Measurements from ENCODE around the gene ZSWIM6. TPM values are rescaled to one million over a fixed set of nuclear protein-coding genes. Genes with fewer than 3 reads are reported as not detected.

Gene ZSWIM6
- total and polyA plus RNA-seq, 8 donors, result 2.9 to 39.3 (median 15.4) TPM

DNA sequence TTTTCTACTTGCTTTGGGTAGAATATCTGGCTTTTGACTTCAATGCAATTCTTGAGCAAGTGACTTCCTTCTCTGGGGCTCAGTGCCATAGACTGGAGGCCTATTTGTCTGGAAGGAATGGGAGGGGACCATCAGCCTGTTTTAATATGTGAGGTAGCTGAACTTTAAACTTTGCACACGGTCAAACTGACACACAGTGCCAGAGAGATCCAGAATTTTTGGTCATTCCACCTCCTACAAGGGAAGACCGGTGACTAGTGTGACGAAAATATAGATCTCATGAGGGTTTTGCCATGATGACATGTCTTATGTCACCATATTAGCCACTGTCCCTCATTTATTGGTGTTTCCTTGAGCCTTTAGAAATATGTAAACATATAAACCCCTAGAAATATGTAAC, 44.6 kb upstream of the ZSWIM6 start:
- intact Hi-C loops (cut with DNase I; ENCODE audit: low total_unique reads), result no loop called here
- no peak overlapping the region for H3K27ac ChIP-seq
- DNase-seq, result no peak
- 79 to 93% (median 86%) methylated on average over 3 of the region's 3 CpGs for WGBS, 5 donors
- no peaks in the 10 kb centered on the region for H3K27me3 ChIP-seq
- no peaks in the 10 kb centered on the region for H3K36me3 ChIP-seq
- H3K4me3 ChIP-seq, result no peak overlapping the region
- no peak for TF ChIP-seq POLR2A (IDR thresholded peaks at IDR 0.05)
- no peak for TF ChIP-seq EP300 (IDR thresholded peaks at IDR 0.05)
- H3K4me1 ChIP-seq, result peaks cover 8 to 25% (median 19%) of the 10 kb centered on the region in 4 donors
- no peaks in the 10 kb centered on the region for H3K9me3 ChIP-seq

DNA sequence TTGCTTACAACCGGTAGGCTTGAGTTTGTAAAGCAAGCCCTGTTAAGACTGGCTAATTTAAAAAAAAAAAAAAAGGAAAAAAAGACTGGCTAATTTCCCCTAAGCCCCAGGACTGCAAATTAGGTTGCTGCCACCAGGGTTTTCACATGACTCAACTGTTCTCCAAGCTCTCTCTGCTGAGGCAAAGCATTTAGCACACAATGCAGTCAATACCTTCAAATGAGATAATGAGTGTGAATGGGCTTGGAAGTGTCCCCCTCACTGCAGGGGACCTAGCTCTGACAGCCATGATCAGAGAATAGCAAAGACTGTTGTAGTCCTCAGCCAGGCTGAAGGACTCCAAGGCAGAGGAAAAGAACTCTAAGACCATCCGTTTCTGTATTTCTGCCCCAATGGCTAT, 42.8 kb upstream of the ZSWIM6 start:
- H3K36me3 ChIP-seq, result no peaks in the 10 kb centered on the region
- H3K27ac ChIP-seq, result peak overlapping the region in 1 of 5 donors; percentile 82
- H3K9me3 ChIP-seq, result no peaks in the 10 kb centered on the region
- TF ChIP-seq EP300 (IDR thresholded peaks at IDR 0.05) (no peak), POLR2AphosphoS5 (IDR thresholded peaks at IDR 0.05) (no peak), POLR2A (IDR thresholded peaks at IDR 0.05) (no peak)
- TF ChIP-seq, protein P1, sequence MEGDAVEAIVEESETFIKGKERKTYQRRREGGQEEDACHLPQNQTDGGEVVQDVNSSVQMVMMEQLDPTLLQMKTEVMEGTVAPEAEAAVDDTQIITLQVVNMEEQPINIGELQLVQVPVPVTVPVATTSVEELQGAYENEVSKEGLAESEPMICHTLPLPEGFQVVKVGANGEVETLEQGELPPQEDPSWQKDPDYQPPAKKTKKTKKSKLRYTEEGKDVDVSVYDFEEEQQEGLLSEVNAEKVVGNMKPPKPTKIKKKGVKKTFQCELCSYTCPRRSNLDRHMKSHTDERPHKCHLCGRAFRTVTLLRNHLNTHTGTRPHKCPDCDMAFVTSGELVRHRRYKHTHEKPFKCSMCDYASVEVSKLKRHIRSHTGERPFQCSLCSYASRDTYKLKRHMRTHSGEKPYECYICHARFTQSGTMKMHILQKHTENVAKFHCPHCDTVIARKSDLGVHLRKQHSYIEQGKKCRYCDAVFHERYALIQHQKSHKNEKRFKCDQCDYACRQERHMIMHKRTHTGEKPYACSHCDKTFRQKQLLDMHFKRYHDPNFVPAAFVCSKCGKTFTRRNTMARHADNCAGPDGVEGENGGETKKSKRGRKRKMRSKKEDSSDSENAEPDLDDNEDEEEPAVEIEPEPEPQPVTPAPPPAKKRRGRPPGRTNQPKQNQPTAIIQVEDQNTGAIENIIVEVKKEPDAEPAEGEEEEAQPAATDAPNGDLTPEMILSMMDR (IDR thresholded peaks at IDR 0.05), result no peak
- H3K4me1 ChIP-seq, result peaks cover 22 to 39% (median 29%) of the 10 kb centered on the region in 4 donors
- H3K4me3 ChIP-seq, result no peak overlapping the region
- 87 to 97% (median 89%) methylated on average over 2 of the region's 2 CpGs for WGBS, 5 donors
- intact Hi-C loops (cut with DNase I; ENCODE audit: low total_unique reads), result no loop called here
- H3K27me3 ChIP-seq, result no peaks in the 10 kb centered on the region
- DNase-seq, result no peak

- TF ChIP-seq, protein P1 (IDR thresholded peaks at IDR 0.05), result no peak
- TF ChIP-seq EP300 (IDR thresholded peaks at IDR 0.05) (no peak), POLR2A (IDR thresholded peaks at IDR 0.05) (no peak), POLR2AphosphoS5 (IDR thresholded peaks at IDR 0.05) (no peak)
- H3K9me3 ChIP-seq, result no peaks in the 10 kb centered on the region
- H3K4me3 ChIP-seq, result no peak overlapping the region
- WGBS, 5 donors, result 79 to 87% (median 82%) methylated on average over 7 of the region's 7 CpGs
- H3K27ac ChIP-seq, result peak overlapping the region in 2 of 5 donors; percentile 8 to 82
- H3K36me3 ChIP-seq, result no peaks in the 10 kb centered on the region
- no peak for DNase-seq
- peaks cover 22 to 39% (median 30%) of the 10 kb centered on the region in 4 donors for H3K4me1 ChIP-seq
- intact Hi-C loops (cut with DNase I; ENCODE audit: low total_unique reads), result no loop called here
- no peaks in the 10 kb centered on the region for H3K27me3 ChIP-seq
Observed at GRCh38 chr5:61289669-61290306, 42.3 kb upstream of the ZSWIM6 start.

DNA sequence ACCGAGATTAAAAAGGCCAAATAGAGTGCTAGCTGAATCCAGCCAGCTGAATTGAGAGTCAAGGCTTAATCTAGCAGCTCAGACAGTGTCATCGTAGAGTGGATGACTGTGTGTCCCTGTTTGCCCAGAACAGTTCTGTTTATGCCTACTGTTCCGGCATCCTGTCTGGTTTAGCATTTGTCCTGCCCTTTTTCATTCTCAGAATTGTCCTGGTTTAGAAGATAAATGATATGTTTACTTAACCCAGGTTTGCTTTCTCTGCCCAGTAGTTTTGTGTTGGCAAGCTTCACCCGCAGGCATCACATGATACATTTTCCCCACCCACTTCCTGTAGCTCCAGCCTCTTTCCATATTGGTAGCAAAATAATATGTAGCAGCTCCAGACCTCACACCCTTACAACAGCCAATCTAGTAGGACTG, 41.3 kb upstream of the ZSWIM6 start:
- H3K27ac ChIP-seq, result peak overlapping the region; percentile 46 to 82 (median 72)
- no peaks in the 10 kb centered on the region for H3K27me3 ChIP-seq
- intact Hi-C loops (cut with DNase I; ENCODE audit: low total_unique reads), result no loop called here
- WGBS, 5 donors, result 13 to 26% (median 20%) methylated on average over 4 of the region's 4 CpGs
- peak in 1 of 2 donors; percentile 72 for DNase-seq
- TF ChIP-seq POLR2AphosphoS5 (IDR thresholded peaks at IDR 0.05) (peak; percentile 28 to 82 (median 81)), EP300 (IDR thresholded peaks at IDR 0.05) (peak; percentile 78), POLR2A (IDR thresholded peaks at IDR 0.05) (no peak)
- TF ChIP-seq, protein P1 (IDR thresholded peaks at IDR 0.05), result no peak
- no peaks in the 10 kb centered on the region for H3K9me3 ChIP-seq
- no peak overlapping the region for H3K4me3 ChIP-seq
- H3K36me3 ChIP-seq, result no peaks in the 10 kb centered on the region
- peaks cover 22 to 39% (median 30%) of the 10 kb centered on the region in 4 donors for H3K4me1 ChIP-seq

All from stomach (tissue), 9 donors.